Activated CD8-positive, alpha-beta memory T cell treated with anti-CD3 and anti-CD28 coated beads, Interleukin-2, amount 50 U/mL, for 1 hour (primary cell): ENCODE results near the gene PLEKHM1.
A peak's percentile ranks its signal among the peaks of the same experiment; 100 is the strongest.
"Not testable (repeated sequence)": the region's sequence is repeated elsewhere in the genome, so short reads cannot be mapped to it uniquely, and the experiment has no call there.

ENCODE experiments used
- DNase-seq: peaks from one replicate; pipeline ENCODE4 v3.0.0-alpha.2; 2020; ENCODE audit errors: extremely low read depth

PLEKHM1 gene

GRCh38 chr17:45441526-45442310 is 48.8 kb downstream of the PLEKHM1 start:
- no peak for DNase-seq

GRCh38 chr17:45440839-45441515 is 49.5 kb downstream of the PLEKHM1 start:
- DNase-seq = not testable (repeated sequence)

- DNase-seq = no peak
Measured at GRCh38 chr17:45440161-45440778, 50.3 kb downstream of the PLEKHM1 start.

GRCh38 chr17:45438931-45439610 is 51.5 kb downstream of the PLEKHM1 start:
- no peak for DNase-seq

- no peak for DNase-seq
Measured at GRCh38 chr17:45437465-45438283, 52.8 kb downstream of the PLEKHM1 start.

GRCh38 chr17:45436625-45437464 is 53.7 kb downstream of the PLEKHM1 start:
- DNase-seq = no peak

GRCh38 chr17:45436161-45436560 is 54.4 kb downstream of the PLEKHM1 start:
- DNase-seq = no peak

GRCh38 chr17:45435481-45435880 is 55.0 kb downstream of the PLEKHM1 start:
- DNase-seq = no peak

GRCh38 chr17:45433159-45433535 is 57.4 kb downstream of the PLEKHM1 start:
- DNase-seq = no peak

GRCh38 chr17:45432405-45433158 is 57.9 kb downstream of the PLEKHM1 start, which contains the start of gene ARHGAP27:
Gene ARHGAP27, minus strand, starts transcription at chr17:45432870. Its CDS starts 2,591 bp downstream, at chr17:45430279.
- no peak for DNase-seq

GRCh38 chr17:45431531-45432404 is 58.8 kb downstream of the PLEKHM1 start:
- peak; percentile 21 for DNase-seq

- no peak for DNase-seq
Measured at GRCh38 chr17:45430738-45431530, 59.6 kb downstream of the PLEKHM1 start.

GRCh38 chr17:45430006-45430737 is 60.3 kb downstream of the PLEKHM1 start:
- DNase-seq = no peak

- no peak for DNase-seq
Measured at GRCh38 chr17:45429339-45430005, 61.0 kb downstream of the PLEKHM1 start.

GRCh38 chr17:45428931-45429338 is 61.6 kb downstream of the PLEKHM1 start:
- DNase-seq = no peak

- peak; percentile 29 for DNase-seq
Measured at GRCh38 chr17:45428050-45428617, 62.4 kb downstream of the PLEKHM1 start.
